GM19193 (cell line): ENCODE data around the gene PPP6R3.

Experiments used
- POLR2A ChIP-seq: IDR thresholded peaks from 4 replicates; pipeline ENCODE4 v1.6.1; 2011; ENCODE audit not compliant: insufficient read depth, insufficient read length; ENCODE audit errors: extremely low read depth

The PPP6R3 gene

GRCh38 chr11:68441466-68442230, 18.9 kb upstream of the PPP6R3 start:
- no peak for TF ChIP-seq POLR2A

GRCh38 chr11:68442433-68442832, 18.1 kb upstream of the PPP6R3 start:
- no peak for TF ChIP-seq POLR2A

- TF ChIP-seq POLR2A: no peak
Measured at GRCh38 chr11:68444566-68444965, 16.0 kb upstream of the PPP6R3 start.

DNA sequence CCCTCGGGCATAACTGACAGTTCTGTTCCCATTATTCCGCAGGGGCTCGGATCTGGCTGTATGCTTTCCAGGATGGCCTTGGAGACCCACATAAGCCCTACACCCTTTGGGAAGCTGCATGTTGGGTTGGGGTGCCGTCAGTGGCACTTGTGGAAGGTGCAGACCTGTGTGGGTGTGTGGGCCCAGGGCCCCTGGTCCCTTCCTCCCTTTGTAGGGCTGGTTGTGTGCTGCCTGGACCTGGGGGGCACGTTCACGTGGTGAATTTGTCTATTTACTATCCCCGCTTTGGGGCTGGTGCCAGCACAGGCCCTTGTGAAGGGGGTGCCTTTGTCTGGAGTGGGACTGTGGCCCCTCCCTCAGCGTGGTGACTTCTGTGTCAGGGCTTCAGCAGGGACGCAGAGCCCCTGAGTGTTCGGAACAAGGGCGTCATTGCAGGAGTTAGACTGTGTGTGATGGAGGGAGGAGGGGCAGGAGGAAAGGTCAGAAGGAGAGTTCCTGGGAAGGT, 15.0 kb upstream of the PPP6R3 start:
- TF ChIP-seq POLR2A: no peak

DNA sequence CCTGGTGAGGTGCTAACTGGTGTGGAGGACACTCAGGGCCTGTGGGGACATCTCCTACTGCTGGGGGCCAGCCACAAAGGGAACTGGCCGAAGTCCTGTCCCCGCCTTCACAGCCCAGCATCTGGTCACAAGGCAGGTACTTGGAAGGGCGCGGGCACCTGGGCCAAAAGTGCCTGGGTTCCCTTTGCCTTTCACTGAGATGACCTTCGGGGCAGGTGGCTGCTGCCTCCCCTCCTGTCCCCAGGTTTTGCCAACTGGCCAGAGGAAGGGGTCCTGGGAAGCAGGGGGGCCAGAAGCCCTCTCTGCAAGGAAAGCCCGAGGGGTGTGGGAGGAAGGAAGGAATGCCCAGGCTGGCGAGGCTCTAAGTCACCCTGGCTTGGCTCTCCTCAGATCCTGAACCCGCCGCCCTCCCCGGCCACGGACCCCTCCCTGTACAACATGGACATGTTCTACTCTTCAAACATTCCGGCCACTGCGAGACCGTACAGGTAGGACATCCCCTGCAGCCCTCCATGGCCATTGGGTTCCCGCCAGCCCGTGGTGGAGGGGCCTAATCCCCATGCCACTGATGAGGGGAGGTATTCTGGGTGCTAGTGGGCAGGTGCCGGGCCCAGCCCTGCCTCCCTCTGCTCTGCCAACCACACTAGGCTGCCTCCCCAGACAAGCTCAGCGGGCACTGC, 14.4 kb upstream of the PPP6R3 start:
- TF ChIP-seq POLR2A: no peak

DNA sequence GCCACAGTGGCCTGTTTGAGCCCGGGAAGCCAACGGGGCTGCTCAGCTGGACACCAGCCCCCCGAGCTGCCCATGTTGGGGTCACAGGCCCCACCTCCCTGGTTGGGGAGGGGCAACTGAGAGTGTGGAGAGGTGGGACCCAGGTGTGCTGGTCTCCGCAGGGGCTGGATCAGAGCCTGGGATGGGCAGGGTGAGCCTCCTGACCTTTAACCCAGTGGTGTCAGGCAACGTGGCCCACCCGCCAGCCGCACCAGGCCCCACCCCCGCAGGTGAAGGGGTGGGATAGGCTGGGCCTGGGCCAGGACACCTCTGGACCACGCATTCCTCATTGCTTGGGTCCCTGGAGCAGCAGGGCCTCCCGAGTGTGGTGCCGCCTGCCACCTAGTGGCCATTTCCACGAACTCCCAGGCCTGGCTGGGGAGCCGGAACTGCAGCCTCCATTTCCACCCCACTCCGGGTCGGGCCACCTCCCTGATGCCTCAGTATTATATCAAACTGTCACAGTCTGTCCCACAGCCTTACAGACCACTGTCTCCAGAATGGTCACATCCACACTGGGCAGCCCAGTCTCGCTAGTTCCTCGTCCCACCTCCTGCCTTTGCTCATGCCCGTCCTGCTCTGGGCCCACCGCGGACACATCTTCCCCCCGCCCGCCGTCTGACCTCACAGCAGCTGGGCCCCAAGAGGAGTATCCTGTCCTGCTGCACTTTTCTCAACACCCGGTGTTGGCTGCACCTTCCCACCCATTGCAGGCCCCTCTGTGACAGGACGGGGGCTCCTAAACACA, 13.3 kb upstream of the PPP6R3 start:
- TF ChIP-seq POLR2A: no peak

DNA sequence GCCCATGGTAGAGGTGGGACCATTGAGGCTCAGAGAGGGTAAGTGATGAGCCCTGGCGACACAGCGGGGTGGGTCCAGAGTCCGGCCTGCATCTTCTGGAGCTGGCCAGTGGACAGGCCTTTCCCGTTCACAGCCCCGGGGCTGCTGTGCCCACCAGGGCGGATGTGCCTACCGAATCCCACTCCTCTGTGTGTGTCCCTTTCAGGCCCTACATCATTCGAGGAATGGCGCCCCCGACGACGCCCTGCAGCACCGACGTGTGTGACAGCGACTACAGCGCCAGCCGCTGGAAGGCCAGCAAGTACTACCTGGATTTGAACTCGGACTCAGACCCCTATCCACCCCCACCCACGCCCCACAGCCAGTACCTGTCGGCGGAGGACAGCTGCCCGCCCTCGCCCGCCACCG, 11.9 kb upstream of the PPP6R3 start:
- TF ChIP-seq POLR2A: no peak

DNA sequence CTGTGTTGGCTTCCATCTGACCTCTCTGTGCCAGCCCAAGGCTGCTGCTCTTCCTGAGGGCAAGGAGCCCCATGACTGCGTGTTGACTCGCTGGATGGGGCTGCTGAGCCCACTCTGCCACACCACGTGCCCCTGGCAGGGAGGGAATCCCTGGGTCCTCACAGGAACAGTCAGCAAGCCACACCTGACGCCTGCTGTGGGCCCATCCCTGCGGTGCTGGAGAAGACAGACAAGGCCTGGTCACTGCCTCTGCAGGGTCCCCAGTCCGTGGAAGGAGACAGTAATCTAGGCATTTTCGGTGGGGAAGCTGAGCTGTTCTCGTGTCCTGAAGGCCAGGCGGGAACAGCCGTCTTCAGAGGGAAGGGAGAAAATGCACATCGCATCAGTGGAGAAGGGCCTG, 10.6 kb upstream of the PPP6R3 start:
- TF ChIP-seq POLR2A: no peak

DNA sequence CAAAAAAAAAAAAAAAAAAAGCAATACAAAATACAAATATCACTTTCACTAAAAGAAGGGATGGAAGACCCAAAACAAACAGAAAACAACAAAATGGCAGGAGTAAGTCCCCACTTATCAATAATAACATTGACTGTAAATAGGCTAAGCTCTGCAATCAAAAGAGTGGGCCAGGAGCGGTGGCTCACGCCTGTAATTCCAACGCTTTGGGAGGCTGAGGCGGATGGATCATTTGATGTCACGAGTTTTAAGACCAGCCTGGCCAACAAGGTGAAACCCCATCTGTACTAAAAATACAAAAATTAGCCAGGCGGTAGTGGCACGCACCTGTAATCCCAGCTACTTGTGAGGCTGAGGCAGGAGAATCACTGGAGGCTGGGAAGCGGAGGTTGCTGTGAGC, 9.8 kb upstream of the PPP6R3 start:
- no peak for TF ChIP-seq POLR2A

DNA sequence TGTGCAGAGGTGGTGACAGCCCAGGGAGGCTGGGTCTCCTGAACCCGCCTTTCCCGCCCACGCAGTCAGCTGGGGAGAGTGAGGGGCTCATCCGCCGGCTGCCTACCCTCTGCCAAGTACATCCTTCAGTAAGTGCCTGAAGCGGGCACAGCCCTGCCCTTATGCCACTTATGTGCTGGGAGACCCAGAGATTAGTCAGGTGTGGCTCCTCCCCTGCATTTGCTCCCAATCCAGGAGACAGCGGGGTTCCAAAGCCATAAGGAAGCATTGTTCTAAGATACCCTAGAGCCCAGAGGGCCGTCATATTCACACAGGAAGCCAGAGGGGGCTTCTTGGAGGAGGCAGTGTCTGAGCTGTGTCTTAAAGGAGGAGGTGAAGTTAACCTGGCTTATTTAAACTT, 5.8 kb upstream of the PPP6R3 start:
- no peak for TF ChIP-seq POLR2A

- TF ChIP-seq POLR2A: no peak
Measured at GRCh38 chr11:68455485-68455884, 5.1 kb upstream of the PPP6R3 start.

GRCh38 chr11:68457216-68457897, 3.2 kb upstream of the PPP6R3 start:
- no peak for TF ChIP-seq POLR2A

DNA sequence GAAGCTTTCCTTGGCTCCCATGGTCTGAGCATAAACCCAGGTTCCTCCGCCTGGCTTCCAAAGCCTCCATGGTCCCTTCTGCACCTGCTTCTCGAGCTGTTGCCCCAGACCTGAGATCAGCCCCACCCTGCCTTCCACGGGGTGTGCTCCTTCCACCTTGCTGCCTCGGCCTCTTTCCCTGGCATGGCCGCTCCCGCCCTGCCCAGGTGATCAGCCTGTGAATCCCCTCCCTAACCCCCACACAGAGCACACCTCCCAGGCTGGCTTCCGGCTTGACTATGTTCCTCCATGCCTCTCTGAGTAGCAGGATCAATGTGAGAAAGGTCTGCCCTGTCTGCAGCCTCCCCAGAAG, 2.7 kb upstream of the PPP6R3 start:
- no peak for TF ChIP-seq POLR2A

DNA sequence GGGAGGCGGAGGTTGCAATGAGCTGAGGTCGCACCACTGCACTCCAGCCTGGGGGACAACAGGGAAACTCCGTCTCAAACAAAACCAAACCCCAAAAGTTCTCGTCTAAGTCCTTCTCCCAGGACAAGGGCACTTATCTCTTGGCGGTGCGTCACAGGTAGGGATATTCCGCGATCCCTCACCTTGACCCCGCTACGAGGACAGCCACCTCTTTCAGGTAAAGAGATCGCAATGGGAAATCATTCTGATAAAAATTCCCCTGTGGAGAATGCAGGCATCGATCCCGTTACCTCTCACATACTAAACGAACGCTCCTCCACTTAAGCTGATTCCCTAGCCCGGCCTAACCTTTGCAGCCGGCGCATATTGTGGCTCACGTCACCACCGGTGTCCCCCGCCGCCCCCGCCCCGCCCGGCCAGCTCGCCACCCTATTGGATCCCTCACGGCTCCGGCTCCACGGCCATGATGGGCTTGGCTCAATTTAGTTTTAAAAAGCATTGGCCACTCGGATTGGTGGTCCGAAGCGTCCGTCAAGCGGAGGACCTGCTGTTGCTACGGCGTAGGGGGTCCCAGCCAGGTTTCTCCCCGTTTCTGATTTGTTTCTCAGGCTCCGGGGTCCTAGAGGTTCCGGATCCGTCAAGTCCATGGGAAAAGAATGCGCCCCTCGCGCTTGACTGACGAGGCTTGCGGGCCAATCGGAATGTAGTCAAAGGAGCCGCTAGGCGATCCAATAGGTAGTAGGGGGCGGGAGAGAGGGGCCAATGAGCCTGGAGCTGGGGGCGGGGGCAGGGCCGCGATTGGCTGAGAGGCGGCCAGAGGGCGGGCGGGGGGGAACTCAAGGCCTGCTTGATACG, 439 bp upstream of the PPP6R3 start:
- peak; percentile 20 for TF ChIP-seq POLR2A
